Endothelial cell of umbilical vein (primary cell): ENCODE data around the gene CUBN.

ENCODE experiments used
- MYC ChIP-seq: IDR thresholded peaks from one replicate; pipeline ENCODE4 v1.6.1; 2011; ENCODE audit warnings: mild to moderate bottlenecking, low read depth, low read length
- POLR2A ChIP-seq: IDR thresholded peaks from 2 replicates; pipeline ENCODE4 v1.6.1; 2012; ENCODE audit warnings: low read depth, mild to moderate bottlenecking, control low read depth, low read length
- POLR2AphosphoS5 ChIP-seq: IDR thresholded peaks from 2 replicates; pipeline ENCODE4 v1.6.1; 2012; ENCODE audit warnings: low read depth, mild to moderate bottlenecking, control low read depth, low read length, moderate library complexity; ENCODE audit not compliant: insufficient read depth
- TF ChIP-seq, protein P1 (sequence below), 2 donors: IDR thresholded peaks; 1 replicate in 1 of 2; 2 replicates in 1 of 2; pipeline ENCODE4 v1.5.1; 2011; ENCODE audit warnings: low read length in 2 of 2, mild to moderate bottlenecking in 2 of 2, moderate library complexity in 2 of 2, control low read depth in 1 of 2, inconsistent platforms in 1 of 2, low read depth in 1 of 2; ENCODE audit not compliant: insufficient read depth in 1 of 2; ENCODE audit errors: extremely low read depth in 1 of 2

DNA sequence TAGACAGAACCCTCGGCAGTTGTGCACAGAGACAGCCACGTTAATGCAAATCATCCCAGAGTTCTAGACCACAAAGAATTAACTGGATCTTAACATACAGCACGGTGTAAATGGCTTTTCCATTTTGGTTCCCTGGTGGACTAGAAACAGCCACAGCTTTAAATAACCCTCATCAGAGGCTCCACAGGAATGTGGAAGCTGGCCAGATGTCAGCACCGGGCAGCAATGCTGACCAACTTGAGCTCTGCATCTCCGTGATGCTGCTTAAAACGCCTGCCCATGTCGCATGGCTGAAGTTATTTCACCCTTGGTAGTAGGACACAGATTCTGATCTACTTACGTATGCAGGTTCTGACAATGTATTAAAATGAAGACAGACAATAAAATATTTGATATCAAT lies 336.9 kb downstream of the CUBN start:
- TF ChIP-seq, protein P1, sequence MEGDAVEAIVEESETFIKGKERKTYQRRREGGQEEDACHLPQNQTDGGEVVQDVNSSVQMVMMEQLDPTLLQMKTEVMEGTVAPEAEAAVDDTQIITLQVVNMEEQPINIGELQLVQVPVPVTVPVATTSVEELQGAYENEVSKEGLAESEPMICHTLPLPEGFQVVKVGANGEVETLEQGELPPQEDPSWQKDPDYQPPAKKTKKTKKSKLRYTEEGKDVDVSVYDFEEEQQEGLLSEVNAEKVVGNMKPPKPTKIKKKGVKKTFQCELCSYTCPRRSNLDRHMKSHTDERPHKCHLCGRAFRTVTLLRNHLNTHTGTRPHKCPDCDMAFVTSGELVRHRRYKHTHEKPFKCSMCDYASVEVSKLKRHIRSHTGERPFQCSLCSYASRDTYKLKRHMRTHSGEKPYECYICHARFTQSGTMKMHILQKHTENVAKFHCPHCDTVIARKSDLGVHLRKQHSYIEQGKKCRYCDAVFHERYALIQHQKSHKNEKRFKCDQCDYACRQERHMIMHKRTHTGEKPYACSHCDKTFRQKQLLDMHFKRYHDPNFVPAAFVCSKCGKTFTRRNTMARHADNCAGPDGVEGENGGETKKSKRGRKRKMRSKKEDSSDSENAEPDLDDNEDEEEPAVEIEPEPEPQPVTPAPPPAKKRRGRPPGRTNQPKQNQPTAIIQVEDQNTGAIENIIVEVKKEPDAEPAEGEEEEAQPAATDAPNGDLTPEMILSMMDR (IDR thresholded peaks at IDR 0.05; ENCODE audit: extremely low read depth in 1 of 2, insufficient read depth in 1 of 2, low read depth in 1 of 2, low read length in 2 of 2), result no peak
- TF ChIP-seq POLR2A, result no peak
- no peak for TF ChIP-seq POLR2AphosphoS5
- TF ChIP-seq MYC, result no peak
